Body of pancreas (tissue), 4 donors: Measurements from ENCODE around the gene DCAF12. TPM values are rescaled to one million over a fixed set of nuclear protein-coding genes. Genes with fewer than 3 reads are reported as not detected.

Experiments used
- ATAC-seq: fragments of 150-250 bp; one replicate; pipeline ENCODE4 v1.9.1; 2016
- DNase-seq, 4 donors: peaks; one replicate each; pipeline ENCODE4 v3.0.0-alpha.2; 2019
- H3K27ac ChIP-seq, 4 donors: fragments of 200-600 bp; sonication (generic); 1 replicate in 3 of 4; 2 replicates in 1 of 4; pipeline versions ENCODE4 v1.5.1 to v1.6.1; 2016 to 2019; ENCODE audit warnings: mild to moderate bottlenecking in 1 of 4, mixed read lengths in 1 of 4, moderate library complexity in 1 of 4
- H3K27me3 ChIP-seq, 2 donors: fragments of 200-600 bp; sonication (generic); one replicate each; pipeline ENCODE4 v1.6.0; 2016; ENCODE audit warnings: mild to moderate bottlenecking in 1 of 2
- H3K36me3 ChIP-seq, 2 donors: fragments of 200-600 bp; sonication (generic); replicated peaks in 1 of 2; 2 replicates each; pipeline ENCODE4 v1.5.1; 2016; ENCODE audit warnings: low read depth in 2 of 2; ENCODE audit not compliant: insufficient read depth in 1 of 2
- H3K4me1 ChIP-seq: fragments of 200-600 bp; sonication (generic); one replicate; pipeline ENCODE4 v1.6.0; 2016
- H3K4me3 ChIP-seq, 2 donors: fragments of 200-600 bp; sonication (generic); 1 replicate in 1 of 2; 2 replicates in 1 of 2; pipeline ENCODE4 v1.5.1; 2016 to 2019
- H3K9me3 ChIP-seq, 3 donors: fragments of 200-600 bp; sonication (generic); 1 replicate in 2 of 3; 2 replicates in 1 of 3; pipeline ENCODE4 v1.5.1; 2016
- POLR2A ChIP-seq, 3 donors: fragments of 450-650 bp; IDR thresholded peaks; one replicate each; pipeline ENCODE4 v1.6.1; 2016; ENCODE audit warnings: antibody characterized with exemption in 3 of 3, mild to moderate bottlenecking in 2 of 3
- WGBS, 2 donors: methylation state at CpG; one replicate each; pipeline ENCODE4 v1.1.5; 2017; 5-methylcytosine and 5-hydroxymethylcytosine counted together
- intact Hi-C: fragments of 100-400 bp; cut with DNase I; formaldehyde crosslinking; loops from one replicate; pipeline ENCODE4 v1.15.1; 2023
- total RNA-seq, 2 donors: library from RNA; depleted of rRNA; stranded (reverse); fragments of >200 nt; gene quantifications; one replicate each; pipeline ENCODE4 v1.1.0, GENCODE V29; 2016
- TF ChIP-seq, protein P1 (sequence below), 7 experiments: fragments of 450-650 bp in 4 of 7; fragments of 200-600 bp in 3 of 7; sonication (generic) in 3 of 7; IDR thresholded peaks; one replicate each; pipeline ENCODE4 v1.5.1; 2016 to 2019; ENCODE audit warnings: antibody characterized with exemption in 7 of 7

Gene DCAF12
- total RNA-seq, 2 donors from 2014 or later, result 14.3 to 19.1 TPM

- peak overlapping the region in 1 of 2 donors; percentile 77 for H3K4me3 ChIP-seq
- peak in 1 of 4 donors; percentile 22 for DNase-seq
- peak overlapping the region; percentile 83 to 91 (median 87) for H3K27ac ChIP-seq
- H3K36me3 ChIP-seq, result peaks cover 0 to 3% of the 10 kb centered on the region in 2 donors
- peaks cover 37% of the 10 kb centered on the region for H3K4me1 ChIP-seq
- H3K27me3 ChIP-seq, result no peaks in the 10 kb centered on the region
- WGBS, 2 donors, result 78 to 79% methylated on average over 16 of the region's 17 CpGs
- TF ChIP-seq, protein P1, sequence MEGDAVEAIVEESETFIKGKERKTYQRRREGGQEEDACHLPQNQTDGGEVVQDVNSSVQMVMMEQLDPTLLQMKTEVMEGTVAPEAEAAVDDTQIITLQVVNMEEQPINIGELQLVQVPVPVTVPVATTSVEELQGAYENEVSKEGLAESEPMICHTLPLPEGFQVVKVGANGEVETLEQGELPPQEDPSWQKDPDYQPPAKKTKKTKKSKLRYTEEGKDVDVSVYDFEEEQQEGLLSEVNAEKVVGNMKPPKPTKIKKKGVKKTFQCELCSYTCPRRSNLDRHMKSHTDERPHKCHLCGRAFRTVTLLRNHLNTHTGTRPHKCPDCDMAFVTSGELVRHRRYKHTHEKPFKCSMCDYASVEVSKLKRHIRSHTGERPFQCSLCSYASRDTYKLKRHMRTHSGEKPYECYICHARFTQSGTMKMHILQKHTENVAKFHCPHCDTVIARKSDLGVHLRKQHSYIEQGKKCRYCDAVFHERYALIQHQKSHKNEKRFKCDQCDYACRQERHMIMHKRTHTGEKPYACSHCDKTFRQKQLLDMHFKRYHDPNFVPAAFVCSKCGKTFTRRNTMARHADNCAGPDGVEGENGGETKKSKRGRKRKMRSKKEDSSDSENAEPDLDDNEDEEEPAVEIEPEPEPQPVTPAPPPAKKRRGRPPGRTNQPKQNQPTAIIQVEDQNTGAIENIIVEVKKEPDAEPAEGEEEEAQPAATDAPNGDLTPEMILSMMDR (IDR thresholded peaks at IDR 0.05), result no peak
- TF ChIP-seq POLR2A (IDR thresholded peaks at IDR 0.05), result no peak
- no peak for ATAC-seq
- intact Hi-C loops, result no loop called here
- H3K9me3 ChIP-seq, result no peaks in the 10 kb centered on the region
Observed at GRCh38 chr9:34127035-34127948, 794 bp upstream of the DCAF12 start.

DNA sequence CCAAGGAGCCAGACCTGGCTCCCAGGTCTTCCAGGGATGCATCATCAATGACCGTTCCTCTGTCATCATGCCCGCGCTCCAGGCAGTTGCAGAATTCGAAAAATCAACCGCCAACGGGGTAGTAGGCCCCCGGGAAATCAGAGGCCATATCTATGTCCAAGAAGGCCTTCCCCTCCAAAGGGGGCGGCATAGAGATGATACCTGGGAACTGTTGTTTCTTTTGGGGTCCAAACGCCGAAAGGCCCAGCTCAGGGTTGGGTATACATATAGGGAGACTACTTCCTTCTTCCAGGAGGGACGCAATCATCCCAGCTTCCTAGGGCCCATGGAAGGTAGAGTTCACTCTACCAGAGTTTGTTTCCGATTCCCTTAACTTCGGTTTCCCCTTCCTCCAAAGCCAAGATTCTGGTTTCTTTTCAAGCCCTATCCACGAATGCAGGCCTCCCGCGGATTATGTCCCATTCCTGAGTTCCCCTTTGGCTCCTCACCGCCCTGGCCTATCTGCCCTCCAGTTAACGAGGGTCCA is 754 bp downstream of the DCAF12 start:
- peaks cover 44% of the 10 kb centered on the region for H3K4me1 ChIP-seq
- peaks cover 0 to 3% of the 10 kb centered on the region in 2 donors for H3K36me3 ChIP-seq
- ATAC-seq (no peak), DNase-seq (peak in 2 of 4 donors; percentile 6 to 12)
- H3K9me3 ChIP-seq, result no peaks in the 10 kb centered on the region
- TF ChIP-seq, protein P1 (IDR thresholded peaks at IDR 0.05), result no peak
- TF ChIP-seq POLR2A (IDR thresholded peaks at IDR 0.05), result no peak
- WGBS, 2 donors, result 2% methylated on average over 18 of the region's 18 CpGs
- peak overlapping the region; percentile 83 to 91 (median 87) for H3K27ac ChIP-seq
- intact Hi-C loops, result no loop called here
- peak overlapping the region; percentile 77 to 95 for H3K4me3 ChIP-seq
- H3K27me3 ChIP-seq, result no peaks in the 10 kb centered on the region

- peak overlapping the region in 1 of 4 donors; percentile 12 for H3K27ac ChIP-seq
- WGBS, 2 donors, result 23 to 28% methylated on average over 5 to 6 of the region's 6 CpGs
- DNase-seq (no peak), ATAC-seq (no peak)
- TF ChIP-seq, protein P1 (IDR thresholded peaks at IDR 0.05), result no peak
- TF ChIP-seq POLR2A (IDR thresholded peaks at IDR 0.05), result no peak
- intact Hi-C loops, result no loop called here
- no peaks in the 10 kb centered on the region for H3K9me3 ChIP-seq
- H3K4me1 ChIP-seq, result peaks cover 44% of the 10 kb centered on the region
- no peak overlapping the region for H3K4me3 ChIP-seq
- no peaks in the 10 kb centered on the region for H3K27me3 ChIP-seq
- peaks cover 0 to 3% of the 10 kb centered on the region in 2 donors for H3K36me3 ChIP-seq
Observed at GRCh38 chr9:34124926-34125325, 1.6 kb downstream of the DCAF12 start.

DNA sequence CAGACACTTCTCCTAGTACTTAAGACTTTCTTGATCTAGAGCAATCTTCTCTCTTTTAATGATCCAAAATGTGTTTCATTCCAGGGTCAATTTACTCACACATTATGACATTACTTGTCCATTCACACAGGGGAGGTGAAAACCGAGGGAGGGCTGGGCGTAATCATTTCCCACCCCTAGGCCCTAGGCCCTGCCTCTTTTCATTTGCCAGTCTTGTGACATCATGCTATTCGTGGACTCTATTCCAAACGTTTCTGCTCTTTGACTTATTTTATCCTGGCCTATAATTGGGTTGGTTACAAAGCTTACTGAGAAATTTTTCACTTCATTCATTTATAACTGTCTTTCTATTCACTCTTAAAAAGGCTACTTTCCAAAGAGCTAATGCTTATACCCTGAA is 2.4 kb downstream of the DCAF12 start:
- H3K9me3 ChIP-seq, result no peaks in the 10 kb centered on the region
- WGBS, 2 donors, result 27 to 47% methylated on average over 4 of the region's 4 CpGs
- H3K36me3 ChIP-seq, result peaks cover 0 to 3% of the 10 kb centered on the region in 2 donors
- H3K4me1 ChIP-seq, result peaks cover 44% of the 10 kb centered on the region
- ATAC-seq, result no peak
- H3K4me3 ChIP-seq, result no peak overlapping the region
- no peak for TF ChIP-seq POLR2A (IDR thresholded peaks at IDR 0.05)
- TF ChIP-seq, protein P1 (IDR thresholded peaks at IDR 0.05), result no peak
- no peaks in the 10 kb centered on the region for H3K27me3 ChIP-seq
- DNase-seq, result no peak
- intact Hi-C loops, result no loop called here
- no peak overlapping the region for H3K27ac ChIP-seq
